Esophagus muscularis mucosa (tissue), 4 donors: Measurements from ENCODE around the gene RALGDS.

Experiments
- CTCF ChIP-seq, 3 experiments: fragments of 200-600 bp in 2 of 3; fragments of 450-650 bp in 1 of 3; sonication (generic) in 2 of 3; IDR thresholded peaks; one replicate each; pipeline ENCODE4 v1.5.1; 2017 to 2019; ENCODE audit warnings: antibody characterized with exemption in 3 of 3, mild to moderate bottlenecking in 2 of 3, moderate library complexity in 1 of 3
- EP300 ChIP-seq: sonication (generic); formaldehyde crosslinking; IDR thresholded peaks from one replicate; pipeline ENCODE4 v1.6.1; 2017; ENCODE audit warnings: antibody characterized with exemption
- POLR2A ChIP-seq: fragments of 450-650 bp; IDR thresholded peaks from one replicate; pipeline ENCODE4 v1.6.1; 2017; ENCODE audit warnings: antibody characterized with exemption, moderate library complexity, mild to moderate bottlenecking, low read depth
- POLR2AphosphoS5 ChIP-seq, 2 donors: sonication (generic); formaldehyde crosslinking; IDR thresholded peaks; one replicate each; pipeline ENCODE4 v1.6.1; 2017; ENCODE audit warnings: antibody characterized with exemption in 2 of 2

GRCh38 chr9:133121915-133122550 is 993 bp upstream of the RALGDS start:
- TF ChIP-seq CTCF (IDR thresholded peaks at IDR 0.05): no peak
- no peak for TF ChIP-seq POLR2A
- TF ChIP-seq EP300: no peak
- no peak for TF ChIP-seq POLR2AphosphoS5 (IDR thresholded peaks at IDR 0.05)
